PC-9 (cell line): Measurements from ENCODE around the gene MLH1.

Experiments
- CTCF ChIP-seq: fragments of 200-600 bp; sonication (generic); conservative IDR thresholded peaks from 2 replicates; pipeline ENCODE4 v1.6.1; 2017; ENCODE audit warnings: mixed run types, antibody characterized with exemption, mild to moderate bottlenecking, moderate library complexity
- EZH2 ChIP-seq: fragments of 200-600 bp; sonication (generic); IDR thresholded peaks from 2 replicates; pipeline ENCODE4 v1.8.0; 2017; ENCODE audit warnings: antibody characterized with exemption, low read depth

- TF ChIP-seq CTCF (no peak), EZH2 (no peak)
These were observed 103.0 kb downstream of the MLH1 start for GRCh38 chr3:37096288-37096687.
